ENCODE data around the gene BHMT2. TPM values are rescaled to one million over a fixed set of nuclear protein-coding genes. Genes with fewer than 3 reads are reported as not detected.

The BHMT2 gene
- total and polyA plus RNA-seq, 2 donors (not counting 3 experiments of a cell fraction or from before 2014, with no cell fraction given) = 0.71 to 0.92 TPM

DNA sequence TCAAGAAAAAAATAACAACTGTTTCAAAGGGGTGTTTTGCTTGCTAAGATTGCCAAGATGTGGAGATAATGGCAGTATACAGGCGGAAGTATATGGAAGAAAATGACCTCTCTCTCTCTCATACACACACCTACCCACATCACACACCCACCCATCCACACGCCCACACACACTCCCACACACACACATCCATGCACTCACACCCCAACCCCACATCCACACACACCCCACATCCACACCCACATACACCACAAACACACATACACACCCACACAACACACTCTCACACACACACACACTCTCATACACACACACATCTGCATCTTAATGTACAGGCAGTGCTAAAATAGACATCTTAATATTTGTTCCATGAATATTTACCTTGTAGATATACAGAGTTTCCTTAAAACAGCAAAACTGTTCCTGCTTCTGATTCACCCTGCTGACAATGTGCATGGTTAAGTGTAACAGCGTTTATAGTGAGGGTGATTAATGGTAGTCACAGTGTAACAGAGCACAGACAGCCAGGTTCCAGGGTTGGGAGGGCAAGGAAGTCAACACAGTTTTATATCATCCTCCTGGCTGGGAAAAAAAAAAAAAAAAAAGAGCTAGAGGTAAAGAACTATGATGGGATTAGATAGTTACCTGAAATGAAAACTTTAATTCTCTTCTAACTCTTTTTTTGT lies 8.3 kb downstream of the BHMT2 start:
- FAIRE-seq (no peak), DNase-seq (ENCODE audit: low read depth, low spot score) (no peak)
- no peaks in the 10 kb centered on the region for H3K9me3 ChIP-seq (replicated peaks; ENCODE audit: control insufficient read depth, insufficient read depth, low read length)
- H3K4me1 ChIP-seq (ENCODE audit: control insufficient read depth, extremely low read depth, insufficient read depth, low read length) = no peaks in the 10 kb centered on the region
- H3K79me2 ChIP-seq (ENCODE audit: control insufficient read depth, insufficient read depth, low read length) = no peaks in the 10 kb centered on the region
- no peaks in the 10 kb centered on the region for H3K36me3 ChIP-seq (ENCODE audit: control insufficient read depth in 2 of 2, extremely low read depth in 1 of 2, insufficient read depth in 2 of 2, low read length in 2 of 2)
- no peaks in the 10 kb centered on the region for H4K20me1 ChIP-seq (replicated peaks; ENCODE audit: control insufficient read depth, extremely low read depth, insufficient read depth, low read length)
- intact Hi-C loops (cut with micrococcal nuclease) = no loop called here
- H3K27me3 ChIP-seq (ENCODE audit: control insufficient read depth in 2 of 2, insufficient read depth in 2 of 2, low read length in 2 of 2) = no peaks in the 10 kb centered on the region
- no peak overlapping the region for H2AFZ ChIP-seq (ENCODE audit: low read depth, low read length)
- H3K4me3 ChIP-seq (replicated peaks in 1 of 3; ENCODE audit: insufficient read depth in 1 of 3, low read depth in 1 of 3, low read length in 3 of 3) = no peak overlapping the region
- H3K9ac ChIP-seq (replicated peaks; ENCODE audit: extremely low read depth, insufficient read depth, low read length) = no peak overlapping the region
- no peaks in the 10 kb centered on the region for H3K9me1 ChIP-seq (replicated peaks; ENCODE audit: control insufficient read depth, extremely low read depth, insufficient read depth, low read length)
- POLR2A ChIA-PET = no interaction called here
- CTCF ChIA-PET = interaction anchor here (0.9 kb wide), 1 partner anchor 178 kb away, joined by 3 read pairs; no protein-coding TSS in a partner anchor
- BruUV-seq (replicated peaks) = no TSS peak
- H3K4me2 ChIP-seq (ENCODE audit: insufficient read depth, low read length) = no peak overlapping the region
- no peak overlapping the region for H3K27ac ChIP-seq (ENCODE audit: insufficient read depth, low read depth, low read length)
- dilution Hi-C loops (cut with MboI; ENCODE audit: extremely low pct_ligation_motif_present, low sequenced_read_pairs) = no loop called here
- TF ChIP-seq POLR2A (IDR thresholded peaks at IDR 0.05; ENCODE audit: low read depth, low read length) (no peak), MAX (IDR thresholded peaks at IDR 0.05; ENCODE audit: insufficient read depth, insufficient read length) (no peak), CTCF (IDR thresholded peaks at IDR 0.05; ENCODE audit: extremely low read depth in 1 of 2, insufficient read depth in 1 of 2, low read depth in 1 of 2, low read length in 2 of 2) (no peak), JUN (IDR thresholded peaks at IDR 0.05; ENCODE audit: borderline replicate concordance, insufficient read depth, insufficient read length, low read depth) (no peak), MYC (IDR thresholded peaks at IDR 0.05; ENCODE audit: low read depth, low read length) (no peak), EZH2 (IDR thresholded peaks at IDR 0.05; ENCODE audit: borderline replicate concordance, low read depth, low read length, severe bottlenecking) (no peak), POLR2AphosphoS5 (IDR thresholded peaks at IDR 0.05; ENCODE audit: insufficient read depth, low read depth, low read length) (no peak), GATA2 (IDR thresholded peaks at IDR 0.05; ENCODE audit: insufficient read depth, insufficient read length, low read depth, low read length) (no peak), FOS (IDR thresholded peaks at IDR 0.05; ENCODE audit: borderline replicate concordance, insufficient read depth, low read length) (no peak)
